Astrocyte (in vitro differentiated cells and primary cell): ENCODE results near the gene VPS37D.

Source experiments
- EZH2 ChIP-seq: IDR thresholded peaks from 2 replicates; pipeline ENCODE4 v1.6.1; 2012; ENCODE audit warnings: mild to moderate bottlenecking, low read length, inconsistent platforms; ENCODE audit not compliant: insufficient read depth
- TF ChIP-seq, protein P1 (sequence below): IDR thresholded peaks from 2 replicates; pipeline ENCODE4 v1.5.1; 2011; ENCODE audit warnings: low read depth, mild to moderate bottlenecking, inconsistent platforms, low read length, moderate library complexity; ENCODE audit not compliant: insufficient read depth

GRCh38 chr7:73698410-73698809 lies 30.8 kb downstream of the VPS37D start:
- TF ChIP-seq, protein P1, sequence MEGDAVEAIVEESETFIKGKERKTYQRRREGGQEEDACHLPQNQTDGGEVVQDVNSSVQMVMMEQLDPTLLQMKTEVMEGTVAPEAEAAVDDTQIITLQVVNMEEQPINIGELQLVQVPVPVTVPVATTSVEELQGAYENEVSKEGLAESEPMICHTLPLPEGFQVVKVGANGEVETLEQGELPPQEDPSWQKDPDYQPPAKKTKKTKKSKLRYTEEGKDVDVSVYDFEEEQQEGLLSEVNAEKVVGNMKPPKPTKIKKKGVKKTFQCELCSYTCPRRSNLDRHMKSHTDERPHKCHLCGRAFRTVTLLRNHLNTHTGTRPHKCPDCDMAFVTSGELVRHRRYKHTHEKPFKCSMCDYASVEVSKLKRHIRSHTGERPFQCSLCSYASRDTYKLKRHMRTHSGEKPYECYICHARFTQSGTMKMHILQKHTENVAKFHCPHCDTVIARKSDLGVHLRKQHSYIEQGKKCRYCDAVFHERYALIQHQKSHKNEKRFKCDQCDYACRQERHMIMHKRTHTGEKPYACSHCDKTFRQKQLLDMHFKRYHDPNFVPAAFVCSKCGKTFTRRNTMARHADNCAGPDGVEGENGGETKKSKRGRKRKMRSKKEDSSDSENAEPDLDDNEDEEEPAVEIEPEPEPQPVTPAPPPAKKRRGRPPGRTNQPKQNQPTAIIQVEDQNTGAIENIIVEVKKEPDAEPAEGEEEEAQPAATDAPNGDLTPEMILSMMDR: no peak
- TF ChIP-seq EZH2: no peak
